Activated CD4-positive, alpha-beta T cell treated with anti-CD3 and anti-CD28 coated beads, Interleukin-2, Interleukin-6, amounts not matched to agents 100 ng/mL and 50 ng/mL, durations not matched to agents 16 hours and 8 hours (primary cell): Measurements from ENCODE around the gene USP26.
"Not testable (repeated sequence)": the region's sequence is repeated elsewhere in the genome, so short reads cannot be mapped to it uniquely, and the experiment has no call there.

Experiments used
- DNase-seq: peaks from one replicate; pipeline ENCODE4 v3.0.0-alpha.2; 2020

USP26 gene

DNA sequence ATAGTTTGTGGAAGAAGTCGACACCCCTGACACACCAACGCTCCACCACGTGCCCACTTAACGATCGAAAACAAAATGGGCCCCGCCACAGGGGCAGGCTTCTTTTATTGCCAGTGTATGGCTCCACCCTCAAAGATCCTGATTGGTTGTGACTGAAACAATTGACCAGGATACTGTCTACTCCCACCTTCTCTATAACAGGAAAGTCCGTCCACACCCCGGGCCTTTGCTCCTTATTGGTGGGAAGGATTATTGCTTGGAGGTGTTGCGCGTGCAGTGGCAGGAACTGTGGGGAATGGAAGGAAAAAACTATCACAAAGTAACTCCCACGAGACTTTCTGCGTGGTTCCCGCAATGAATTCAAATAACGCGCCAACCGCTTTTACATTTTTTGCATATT lies at the start of gene USP26:
TSS of gene USP26 (minus strand) at position 79 of the 400 bp plus-strand sequence. CDS start 68,889 bp downstream, outside the sequence.
- DNase-seq = no peak

DNA sequence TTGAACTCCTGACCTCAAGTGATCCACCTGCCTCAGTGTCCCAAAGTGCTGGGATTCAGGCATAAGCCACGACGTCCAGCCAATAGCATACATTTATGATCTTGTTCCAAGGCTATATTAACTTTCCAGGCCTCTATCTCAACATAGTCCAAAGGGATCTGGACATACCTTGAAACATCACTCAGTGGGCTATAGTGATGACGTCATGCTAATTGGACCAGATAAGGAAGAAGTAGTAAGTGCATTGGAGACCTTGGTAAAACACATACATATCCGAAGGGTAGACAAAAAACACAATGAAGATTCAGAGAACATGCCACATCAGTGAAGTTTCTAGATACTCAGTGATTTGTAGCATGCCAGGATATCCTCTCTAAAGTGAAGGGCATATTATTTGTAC lies 37.4 kb upstream of the USP26 start:
- DNase-seq = no peak

GRCh38 chrX:133120406-133120805 lies 23.5 kb upstream of the USP26 start:
- DNase-seq = no peak

- DNase-seq = no peak
Observed at GRCh38 chrX:133094098-133094731, 2.7 kb downstream of the USP26 start.

DNA sequence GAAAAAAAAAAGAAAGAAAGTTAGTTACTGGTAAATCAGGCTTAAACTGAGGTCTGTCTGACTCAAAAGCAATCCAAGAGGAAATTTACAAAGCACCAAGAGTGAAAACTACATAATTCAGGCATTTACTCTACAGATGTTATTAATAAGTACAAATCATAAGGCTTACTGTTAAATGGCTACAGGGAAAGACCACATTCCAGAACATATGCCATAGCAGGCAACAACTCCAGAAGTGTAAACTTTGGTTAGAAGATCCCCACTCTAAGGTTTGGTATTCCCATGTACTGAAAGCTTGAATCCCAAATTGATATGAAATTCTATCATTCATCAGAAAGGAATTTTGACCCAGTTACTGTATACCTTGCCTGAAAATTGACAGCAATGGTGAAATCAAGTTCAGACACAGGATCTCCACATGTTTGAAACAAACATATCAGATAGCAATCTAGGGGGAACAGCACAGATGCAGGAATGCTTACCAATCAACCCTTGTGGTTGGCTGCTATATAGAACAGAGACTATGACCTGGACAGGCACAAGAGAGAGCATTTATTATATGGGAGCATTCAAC lies 6.6 kb downstream of the USP26 start:
- DNase-seq = no peak

DNA sequence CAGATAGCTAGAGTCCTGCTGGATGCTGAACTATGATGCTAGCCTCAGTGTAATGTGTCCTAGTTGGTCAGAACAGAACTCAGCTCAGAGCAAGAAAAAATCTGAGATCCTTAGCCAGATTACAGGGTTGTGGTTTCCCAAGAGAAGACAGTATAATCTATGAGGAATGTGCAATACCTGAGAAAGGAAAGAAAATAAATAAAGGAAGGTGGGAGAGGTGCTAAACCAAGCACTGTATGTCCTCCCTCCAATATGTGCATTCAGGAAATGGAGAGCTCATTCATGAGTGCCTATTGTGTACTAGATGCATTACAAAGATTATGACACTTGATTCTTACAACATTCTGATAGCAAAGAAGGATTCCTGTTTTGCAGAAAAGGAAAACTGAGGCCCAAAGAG lies 7.5 kb downstream of the USP26 start:
- DNase-seq = no peak

- no peak for DNase-seq
Observed at GRCh38 chrX:133085785-133086184, 11.1 kb downstream of the USP26 start.

- not testable (repeated sequence) for DNase-seq
Observed at GRCh38 chrX:133085056-133085455, 11.9 kb downstream of the USP26 start.

GRCh38 chrX:133083899-133084298 lies 13.0 kb downstream of the USP26 start:
- no peak for DNase-seq

DNA sequence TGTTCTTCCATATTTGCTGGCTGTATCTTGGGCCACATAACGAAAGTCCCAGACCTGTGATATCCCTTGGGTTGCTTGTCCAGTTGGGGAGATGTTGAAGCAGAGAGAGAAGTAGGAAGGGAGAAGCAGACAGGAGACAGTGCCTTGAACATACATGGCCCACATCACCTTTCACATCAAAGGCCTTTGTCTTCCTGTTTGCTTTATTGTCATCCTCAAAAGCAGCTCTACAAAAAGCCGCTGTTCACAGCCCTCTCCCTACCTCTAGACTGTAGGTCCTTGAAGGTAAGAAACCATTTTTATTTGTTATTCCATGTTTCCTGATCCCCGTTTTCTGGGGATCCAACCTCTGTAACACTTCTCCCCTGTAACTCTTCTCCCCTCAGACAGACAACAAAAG lies 14.9 kb downstream of the USP26 start:
- no peak for DNase-seq

- DNase-seq = not testable (repeated sequence)
Observed at GRCh38 chrX:133077856-133078255, 19.1 kb downstream of the USP26 start.

- DNase-seq = no peak
Observed at GRCh38 chrX:133072566-133072965, 24.3 kb downstream of the USP26 start.

GRCh38 chrX:133068461-133068860 lies 28.4 kb downstream of the USP26 start:
- DNase-seq = no peak

DNA sequence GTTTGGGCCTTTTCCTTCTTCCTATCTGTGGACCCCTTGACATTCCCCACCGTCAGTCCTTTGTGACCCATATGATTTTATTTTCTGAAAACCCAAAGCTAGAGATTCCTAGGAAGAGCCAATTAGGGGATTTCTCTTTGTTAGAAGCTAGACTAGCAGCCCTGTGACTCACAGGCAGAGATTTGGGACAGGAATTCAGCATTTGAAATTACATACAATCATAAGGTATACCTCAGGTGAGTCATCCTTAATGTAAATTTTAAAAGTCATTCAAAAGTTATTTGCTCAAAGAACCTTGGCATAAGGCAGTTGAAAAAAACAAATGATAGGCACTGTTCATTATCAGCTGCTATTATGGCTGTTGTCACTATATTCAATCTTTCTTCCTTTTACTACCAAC lies 40.6 kb downstream of the USP26 start:
- DNase-seq = no peak

DNA sequence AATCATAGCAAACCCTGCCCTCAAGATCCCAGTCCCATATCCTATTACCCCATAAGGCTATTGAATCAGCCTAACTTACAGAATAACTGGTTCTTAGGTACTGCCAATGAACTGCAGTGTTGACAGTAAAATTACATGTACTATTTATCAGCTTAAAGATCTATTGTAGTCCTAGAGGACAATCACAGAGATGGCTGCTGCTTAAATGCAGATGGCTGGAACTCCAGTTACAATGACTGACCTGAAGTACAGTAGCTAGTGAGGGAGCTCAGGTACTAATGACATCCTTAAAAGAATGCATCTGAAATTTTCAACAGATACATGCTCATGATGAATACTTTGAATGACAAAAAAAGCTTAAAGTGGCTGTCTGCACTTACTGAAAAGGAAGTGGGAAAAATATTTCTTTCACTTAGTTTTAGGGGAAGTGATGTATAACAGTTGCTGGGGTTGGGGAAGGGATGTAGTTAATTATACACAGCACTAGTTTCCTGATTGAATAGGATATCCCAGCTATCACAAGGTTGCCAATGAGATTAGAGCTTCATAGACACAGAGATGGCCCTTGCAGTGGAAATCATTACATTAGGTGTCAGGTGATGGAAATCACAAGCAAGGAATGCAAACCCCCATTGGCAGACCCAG lies 42.0 kb downstream of the USP26 start:
- DNase-seq = no peak

- no peak for DNase-seq
Observed at GRCh38 chrX:133053861-133054598, 42.9 kb downstream of the USP26 start.

DNA sequence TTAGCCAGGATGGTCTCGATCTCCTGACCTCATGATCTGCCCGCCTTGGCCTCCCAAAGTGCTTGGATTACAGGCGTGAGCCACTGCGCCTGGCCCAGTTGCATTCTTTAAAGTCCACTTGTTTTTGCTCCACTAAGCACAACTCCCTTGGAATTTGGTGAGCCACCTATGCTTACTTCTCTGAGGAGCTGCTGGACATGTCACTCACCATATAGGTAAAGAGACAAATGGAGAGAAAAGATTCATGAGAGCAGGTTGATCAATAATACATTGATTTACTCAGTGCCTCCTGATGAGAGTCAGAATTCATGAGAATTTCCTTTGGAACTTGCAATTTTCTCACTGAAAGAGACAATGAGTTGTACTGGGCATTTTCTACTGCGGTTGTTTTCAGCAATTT lies 48.2 kb downstream of the USP26 start:
- DNase-seq = no peak

- DNase-seq = no peak
Observed at GRCh38 chrX:133046601-133047000, 50.3 kb downstream of the USP26 start.

- DNase-seq = no peak
Observed at GRCh38 chrX:133045986-133046385, 50.9 kb downstream of the USP26 start.

DNA sequence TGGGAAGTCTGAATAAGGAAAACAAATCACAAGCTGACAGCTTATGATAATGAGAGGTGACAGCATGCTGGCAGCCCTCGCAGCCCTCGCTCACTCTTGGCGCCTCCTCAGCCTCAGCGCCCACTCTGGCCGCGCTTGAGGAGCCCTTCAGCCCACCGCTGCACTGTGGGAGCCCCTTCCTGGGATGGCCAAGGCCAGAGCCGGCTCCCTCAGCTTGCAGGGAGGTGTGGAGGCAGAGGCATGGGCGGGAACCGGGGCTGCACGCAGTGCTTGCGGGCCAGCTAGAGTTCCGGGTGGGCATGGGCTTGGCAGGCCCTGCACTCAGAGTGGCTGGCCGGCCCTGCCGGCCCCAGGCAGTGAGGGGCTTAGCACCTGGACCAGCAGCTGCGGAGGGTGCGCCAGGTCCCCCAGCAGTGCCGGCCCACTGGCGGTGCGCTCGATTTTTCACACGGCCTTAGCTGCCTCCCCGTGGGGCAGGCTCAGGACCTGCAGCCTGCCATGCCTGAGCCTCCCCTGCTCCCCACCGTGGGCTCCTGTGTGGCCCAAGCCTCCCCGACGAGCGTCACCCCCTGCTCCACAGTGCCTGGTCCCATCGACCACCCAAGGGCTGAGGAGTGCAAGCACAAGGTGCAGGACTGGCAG lies 52.6 kb downstream of the USP26 start:
- not testable (repeated sequence) for DNase-seq

GRCh38 chrX:133042260-133042659 lies 54.6 kb downstream of the USP26 start:
- DNase-seq = no peak

GRCh38 chrX:133033010-133033409 lies 63.9 kb downstream of the USP26 start:
- no peak for DNase-seq

DNA sequence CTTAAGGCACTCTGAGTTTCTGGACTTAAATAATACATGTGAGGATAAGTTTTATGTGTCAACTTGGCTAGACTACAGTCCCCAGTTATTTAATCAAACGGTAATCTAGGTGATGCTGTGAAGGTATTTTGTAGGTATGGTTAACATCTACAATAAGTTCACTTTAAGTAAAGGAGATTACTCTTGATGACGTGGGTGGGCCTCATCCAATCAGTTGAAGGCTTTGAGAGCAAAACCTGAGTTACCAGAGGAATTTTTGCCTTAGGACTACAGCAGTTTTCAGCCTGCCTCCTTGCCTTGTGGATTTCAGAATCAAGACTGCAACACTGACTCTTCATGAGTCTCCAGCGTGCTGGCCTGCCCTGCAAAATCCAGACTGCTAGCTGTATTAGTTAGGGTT lies 78.7 kb downstream of the USP26 start:
- no peak for DNase-seq
